ENCODE results near the gene SERGEF.

SERGEF gene

GRCh38 chr11:17796154-17796553 lies 216.7 kb downstream of the SERGEF start:
- TF ChIP-seq CTCF (IDR thresholded peaks at IDR 0.05): no peak

- no peak for TF ChIP-seq CTCF (IDR thresholded peaks at IDR 0.05)
Observed at GRCh38 chr11:17794981-17795380, 217.9 kb downstream of the SERGEF start.

- no peak for TF ChIP-seq CTCF (IDR thresholded peaks at IDR 0.05)
Observed at GRCh38 chr11:17793642-17794170, 219.1 kb downstream of the SERGEF start.

- no peak for TF ChIP-seq CTCF (IDR thresholded peaks at IDR 0.05)
Observed at GRCh38 chr11:17792161-17792560, 220.7 kb downstream of the SERGEF start.

- TF ChIP-seq CTCF (IDR thresholded peaks at IDR 0.05): no peak
Observed at GRCh38 chr11:17791144-17791543, 221.7 kb downstream of the SERGEF start.

- TF ChIP-seq CTCF (IDR thresholded peaks at IDR 0.05): no peak
Observed at GRCh38 chr11:17790453-17790852, 222.4 kb downstream of the SERGEF start.

GRCh38 chr11:17788084-17788483 lies 224.8 kb downstream of the SERGEF start:
- no peak for TF ChIP-seq CTCF (IDR thresholded peaks at IDR 0.05)
